ENCODE results near the gene GALNT10.

DNA sequence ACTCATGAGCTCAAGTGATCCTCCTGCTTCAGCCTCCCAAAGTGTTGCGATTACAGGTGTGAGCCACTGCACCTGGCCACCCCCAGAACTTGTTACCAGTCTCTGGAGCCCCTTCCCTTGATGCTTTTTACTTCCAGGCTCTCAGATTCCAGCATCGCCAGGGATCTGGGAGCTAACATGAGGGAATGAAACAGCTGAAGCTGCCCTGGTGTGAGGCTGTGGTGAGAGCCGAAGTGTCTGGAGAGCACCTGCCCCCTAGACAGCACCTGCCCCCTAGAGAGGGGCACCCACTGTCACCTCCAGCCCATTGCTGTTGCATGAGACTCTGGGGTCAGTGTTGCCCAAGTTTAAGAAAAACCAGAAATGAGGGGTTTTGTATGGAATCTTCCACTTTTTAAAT lies 131.0 kb downstream of the GALNT10 start:
- no peak for TF ChIP-seq SP1 (CRISPR knock-in tag; conservative IDR thresholded peaks at IDR 0.05)
- no peak for TF ChIP-seq ETV6 (CRISPR knock-in tag; IDR thresholded peaks at IDR 0.05)
- TF ChIP-seq, protein P1, sequence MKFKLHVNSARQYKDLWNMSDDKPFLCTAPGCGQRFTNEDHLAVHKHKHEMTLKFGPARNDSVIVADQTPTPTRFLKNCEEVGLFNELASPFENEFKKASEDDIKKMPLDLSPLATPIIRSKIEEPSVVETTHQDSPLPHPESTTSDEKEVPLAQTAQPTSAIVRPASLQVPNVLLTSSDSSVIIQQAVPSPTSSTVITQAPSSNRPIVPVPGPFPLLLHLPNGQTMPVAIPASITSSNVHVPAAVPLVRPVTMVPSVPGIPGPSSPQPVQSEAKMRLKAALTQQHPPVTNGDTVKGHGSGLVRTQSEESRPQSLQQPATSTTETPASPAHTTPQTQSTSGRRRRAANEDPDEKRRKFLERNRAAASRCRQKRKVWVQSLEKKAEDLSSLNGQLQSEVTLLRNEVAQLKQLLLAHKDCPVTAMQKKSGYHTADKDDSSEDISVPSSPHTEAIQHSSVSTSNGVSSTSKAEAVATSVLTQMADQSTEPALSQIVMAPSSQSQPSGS (CRISPR knock-in tag; IDR thresholded peaks at IDR 0.05; ENCODE audit: borderline replicate concordance, low read depth) = no peak
- TF ChIP-seq MLX (CRISPR knock-in tag; IDR thresholded peaks at IDR 0.05) = no peak

Data from WTC11 (cell line).